ENCODE measurements around the gene ASIC4.

ASIC4 gene, protein sequence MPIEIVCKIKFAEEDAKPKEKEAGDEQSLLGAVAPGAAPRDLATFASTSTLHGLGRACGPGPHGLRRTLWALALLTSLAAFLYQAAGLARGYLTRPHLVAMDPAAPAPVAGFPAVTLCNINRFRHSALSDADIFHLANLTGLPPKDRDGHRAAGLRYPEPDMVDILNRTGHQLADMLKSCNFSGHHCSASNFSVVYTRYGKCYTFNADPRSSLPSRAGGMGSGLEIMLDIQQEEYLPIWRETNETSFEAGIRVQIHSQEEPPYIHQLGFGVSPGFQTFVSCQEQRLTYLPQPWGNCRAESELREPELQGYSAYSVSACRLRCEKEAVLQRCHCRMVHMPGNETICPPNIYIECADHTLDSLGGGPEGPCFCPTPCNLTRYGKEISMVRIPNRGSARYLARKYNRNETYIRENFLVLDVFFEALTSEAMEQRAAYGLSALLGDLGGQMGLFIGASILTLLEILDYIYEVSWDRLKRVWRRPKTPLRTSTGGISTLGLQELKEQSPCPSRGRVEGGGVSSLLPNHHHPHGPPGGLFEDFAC

DNA sequence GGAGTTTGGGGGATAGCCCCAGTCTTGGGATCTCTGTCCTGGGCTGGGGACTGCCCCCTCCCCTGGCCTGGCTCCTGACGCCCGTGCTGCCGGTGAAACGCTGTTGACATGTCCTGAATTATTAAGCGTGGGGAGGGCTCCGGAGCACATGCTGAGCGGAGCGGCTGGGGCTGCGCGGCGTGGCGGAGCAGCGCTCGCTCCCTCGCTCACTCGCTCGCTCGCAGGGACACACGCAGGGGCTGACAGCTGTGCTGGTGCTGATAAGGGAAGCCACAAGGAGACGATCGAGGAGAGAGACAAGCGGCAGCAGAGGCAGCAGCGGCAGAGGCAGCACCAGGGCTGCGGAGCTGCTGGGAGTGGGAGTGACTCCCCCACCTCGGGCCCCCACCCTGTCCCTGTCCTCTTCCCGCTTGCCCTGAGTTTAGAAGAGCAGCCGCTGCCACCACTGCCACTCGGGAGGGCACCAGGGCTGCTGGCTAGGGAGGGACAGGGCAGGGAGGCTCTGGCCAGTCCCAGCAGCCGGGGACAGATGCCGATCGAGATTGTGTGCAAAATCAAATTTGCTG, at the start of gene ASIC4:
Gene ASIC4 (plus strand): TSS at position 287 of the 566 bp plus-strand sequence. CDS start 243 bp downstream, at position 530.
- ATAC-seq (replicated peaks; ENCODE audit: extremely low read depth, poor library complexity, severe bottlenecking): no peak
- Mint-ChIP-seq H3K4me1 (peaks cover 31% of the 10 kb centered on the region), H3K27ac (ENCODE audit: low read depth) (no peak within 1 kb of the TSS), H3K9me3 (no peaks in the 10 kb centered on the region), H3K27me3 (peaks cover 99% of the 10 kb centered on the region), H3K4me3 (peak within 1 kb of the TSS; percentile 34), H3K36me3 (ENCODE audit: insufficient read depth) (no peaks in the 10 kb centered on the region)
- DNase-seq (ENCODE audit: low spot score in 2 of 2): no peak

DNA sequence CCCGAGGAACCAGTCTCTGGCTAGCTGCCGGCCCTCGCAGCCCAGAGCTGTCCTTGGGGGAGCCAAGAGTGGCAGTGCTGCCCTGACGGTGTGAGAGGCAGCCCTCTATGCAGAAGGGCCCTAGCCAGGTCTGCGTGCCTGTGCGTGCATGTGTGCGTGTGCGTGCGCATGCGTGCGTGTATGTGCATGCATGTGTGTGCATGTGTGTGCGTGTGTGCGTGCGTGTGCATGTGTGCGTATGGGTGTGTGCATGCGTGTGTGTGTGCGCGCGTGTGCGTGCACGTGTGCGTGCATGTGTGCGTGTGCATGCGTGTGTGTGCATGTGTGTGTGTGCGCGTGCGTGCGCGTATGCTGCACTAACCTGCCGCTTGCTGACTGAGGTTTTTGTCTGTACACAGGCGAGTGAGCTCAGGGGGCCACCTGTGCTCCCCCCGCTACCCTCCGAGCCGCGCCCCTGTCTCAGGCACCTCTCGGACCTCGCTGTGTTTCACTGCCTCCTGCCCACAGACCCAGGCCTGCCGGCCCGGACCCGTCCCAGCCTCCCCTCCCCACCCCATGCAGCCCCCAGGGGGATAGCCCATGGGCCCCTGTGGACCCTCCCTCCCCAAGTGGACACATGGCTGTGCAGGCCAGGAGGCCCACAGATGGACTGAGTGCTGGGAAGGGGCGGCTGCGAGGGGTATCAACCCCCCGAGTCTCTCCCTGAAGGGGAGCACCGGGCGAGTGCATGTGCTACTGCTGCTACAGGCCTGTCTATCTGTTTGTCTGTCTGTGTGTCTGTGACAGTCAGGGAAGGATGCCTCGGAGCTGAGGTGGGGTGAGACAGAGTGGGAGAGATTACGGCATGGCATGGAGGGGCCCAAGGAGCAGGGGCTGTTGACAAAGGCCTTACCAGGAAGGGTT, 48.4 kb upstream of the ASIC4 start:
- Mint-ChIP-seq H3K4me3 (no peak overlapping the region), H3K27me3 (peaks cover 16% of the 10 kb centered on the region), H3K27ac (ENCODE audit: low read depth) (no peak overlapping the region), H3K4me1 (no peaks in the 10 kb centered on the region), H3K9me3 (no peaks in the 10 kb centered on the region), H3K36me3 (ENCODE audit: insufficient read depth) (no peaks in the 10 kb centered on the region)
- no peak for ATAC-seq (replicated peaks; ENCODE audit: extremely low read depth, poor library complexity, severe bottlenecking)
- DNase-seq (ENCODE audit: low spot score in 2 of 2): no peak

DNA sequence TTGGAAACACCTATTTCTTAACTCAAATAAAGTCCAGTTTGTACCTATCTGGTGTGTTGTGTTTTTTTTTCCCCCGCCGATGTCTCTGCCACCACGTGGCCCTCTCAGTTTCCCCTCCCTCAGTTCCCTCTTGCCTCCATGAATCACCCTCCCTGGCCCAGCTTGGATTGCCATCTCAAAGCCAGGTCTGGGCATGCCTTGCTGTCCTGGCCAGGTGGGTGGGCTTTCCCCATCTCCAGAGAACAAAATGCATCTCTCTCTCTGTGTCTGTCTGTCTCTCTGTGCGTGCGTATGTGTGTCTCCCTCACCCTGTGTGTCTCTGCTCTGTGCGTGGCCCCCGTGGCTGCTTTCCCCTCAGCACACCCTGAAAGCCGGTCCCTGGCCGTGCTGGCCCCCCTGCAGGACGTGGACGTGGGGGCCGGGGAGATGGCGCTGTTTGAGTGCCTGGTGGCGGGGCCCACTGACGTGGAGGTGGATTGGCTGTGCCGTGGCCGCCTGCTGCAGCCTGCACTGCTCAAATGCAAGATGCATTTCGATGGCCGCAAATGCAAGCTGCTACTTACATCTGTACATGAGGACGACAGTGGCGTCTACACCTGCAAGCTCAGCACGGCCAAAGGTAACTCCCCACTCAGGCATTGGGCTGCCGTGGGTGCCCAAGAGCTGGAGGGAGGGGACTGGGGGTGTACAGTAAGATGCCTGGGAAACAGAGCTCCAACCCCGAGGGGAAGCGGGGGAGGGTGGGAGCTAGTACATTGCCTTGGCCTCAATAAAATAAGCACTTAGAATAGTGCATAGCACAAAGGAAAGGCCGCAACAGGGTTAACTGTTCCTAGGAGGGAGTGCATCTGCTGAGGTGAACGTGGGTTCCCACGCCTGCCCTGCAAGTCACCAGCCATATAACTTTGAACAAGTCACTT, 47.2 kb upstream of the ASIC4 start:
- Mint-ChIP-seq H3K36me3 (ENCODE audit: insufficient read depth) (no peaks in the 10 kb centered on the region), H3K27me3 (peaks cover 21% of the 10 kb centered on the region), H3K4me1 (no peaks in the 10 kb centered on the region), H3K9me3 (no peaks in the 10 kb centered on the region), H3K4me3 (no peak overlapping the region), H3K27ac (ENCODE audit: low read depth) (no peak overlapping the region)
- ATAC-seq (replicated peaks; ENCODE audit: extremely low read depth, poor library complexity, severe bottlenecking) (no peak), DNase-seq (ENCODE audit: low spot score in 2 of 2) (no peak)

DNA sequence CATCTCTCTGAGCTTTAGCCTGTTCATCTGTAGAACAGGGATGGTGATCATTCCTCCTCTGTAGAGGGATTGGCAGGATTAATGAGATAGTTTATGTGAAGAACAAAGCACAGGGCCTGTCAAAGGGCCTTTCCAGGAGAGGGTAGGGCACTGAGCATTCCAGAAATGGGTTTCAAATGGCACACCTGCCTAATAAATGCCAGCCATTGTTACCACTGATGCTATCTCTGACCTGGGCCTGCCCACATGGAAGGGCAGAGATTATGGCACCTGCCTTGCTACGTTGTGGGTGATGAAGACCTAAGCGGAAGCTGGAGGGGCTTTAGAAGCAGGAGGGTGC, 46.6 kb upstream of the ASIC4 start:
- DNase-seq (ENCODE audit: low spot score in 2 of 2): no peak
- peaks cover 21% of the 10 kb centered on the region for H3K27me3 Mint-ChIP-seq
- ATAC-seq (replicated peaks; ENCODE audit: extremely low read depth, poor library complexity, severe bottlenecking): no peak
- H3K27ac Mint-ChIP-seq (ENCODE audit: low read depth): no peak overlapping the region
- H3K36me3 Mint-ChIP-seq (ENCODE audit: insufficient read depth): no peaks in the 10 kb centered on the region
- H3K4me3 Mint-ChIP-seq: no peak overlapping the region
- H3K4me1 Mint-ChIP-seq: no peaks in the 10 kb centered on the region
- H3K9me3 Mint-ChIP-seq: no peaks in the 10 kb centered on the region

DNA sequence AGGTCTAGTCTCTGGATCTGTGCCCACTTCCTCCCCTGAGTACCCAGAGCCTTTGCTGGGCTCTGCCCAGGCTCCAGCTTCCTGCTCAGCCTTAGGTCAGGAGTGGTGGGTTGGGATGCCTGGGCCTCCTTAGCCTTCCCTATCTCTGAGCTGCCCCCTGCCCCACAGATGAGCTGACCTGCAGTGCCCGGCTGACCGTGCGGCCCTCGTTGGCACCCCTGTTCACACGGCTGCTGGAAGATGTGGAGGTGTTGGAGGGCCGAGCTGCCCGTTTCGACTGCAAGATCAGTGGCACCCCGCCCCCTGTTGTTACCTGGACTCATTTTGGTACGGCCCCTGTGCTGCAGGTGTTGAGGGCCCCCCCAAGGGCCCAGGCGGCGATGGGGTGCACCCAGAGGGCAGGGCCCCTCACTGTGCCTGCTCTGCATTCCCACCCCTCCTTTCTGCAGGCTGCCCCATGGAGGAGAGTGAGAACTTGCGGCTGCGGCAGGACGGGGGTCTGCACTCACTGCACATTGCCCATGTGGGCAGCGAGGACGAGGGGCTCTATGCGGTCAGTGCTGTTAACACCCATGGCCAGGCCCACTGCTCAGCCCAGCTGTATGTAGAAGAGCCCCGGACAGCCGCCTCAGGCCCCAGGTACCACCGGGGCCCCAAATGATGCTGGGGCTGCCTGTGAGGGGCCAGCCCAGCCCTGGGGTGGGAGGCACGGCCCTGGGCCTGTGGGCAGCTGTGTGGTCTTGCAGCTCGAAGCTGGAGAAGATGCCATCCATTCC, 45.7 kb upstream of the ASIC4 start:
- Mint-ChIP-seq H3K27me3 (peaks cover 25% of the 10 kb centered on the region), H3K4me1 (no peaks in the 10 kb centered on the region), H3K9me3 (no peaks in the 10 kb centered on the region), H3K27ac (ENCODE audit: low read depth) (no peak overlapping the region), H3K36me3 (ENCODE audit: insufficient read depth) (no peaks in the 10 kb centered on the region), H3K4me3 (no peak overlapping the region)
- no peak for ATAC-seq (replicated peaks; ENCODE audit: extremely low read depth, poor library complexity, severe bottlenecking)
- no peak for DNase-seq (ENCODE audit: low spot score in 2 of 2)

DNA sequence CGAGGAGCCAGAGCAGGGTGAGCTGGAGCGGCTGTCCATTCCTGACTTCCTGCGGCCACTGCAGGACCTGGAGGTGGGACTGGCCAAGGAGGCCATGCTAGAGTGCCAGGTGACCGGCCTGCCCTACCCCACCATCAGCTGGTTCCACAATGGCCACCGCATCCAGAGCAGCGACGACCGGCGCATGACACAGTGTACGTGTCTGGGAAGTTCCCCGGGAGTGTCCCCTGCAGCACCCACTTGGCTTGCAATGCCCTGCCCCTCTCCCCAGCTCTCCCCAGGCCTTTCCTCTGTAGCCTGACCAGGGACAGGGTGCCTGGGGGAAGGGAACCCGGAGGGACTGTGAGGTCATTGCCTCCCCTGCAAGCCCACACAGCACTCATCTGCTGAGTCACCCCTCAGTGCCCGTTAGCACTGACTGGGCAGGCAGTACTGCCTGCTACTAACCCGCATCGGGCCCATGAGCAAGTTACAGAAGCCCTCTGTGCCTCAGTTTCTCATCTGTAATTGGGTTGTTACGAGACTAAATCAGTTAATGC, 45.0 kb upstream of the ASIC4 start:
- ATAC-seq (replicated peaks; ENCODE audit: extremely low read depth, poor library complexity, severe bottlenecking) (no peak), DNase-seq (ENCODE audit: low spot score in 2 of 2) (no peak)
- Mint-ChIP-seq H3K27me3 (peaks cover 31% of the 10 kb centered on the region), H3K4me1 (no peaks in the 10 kb centered on the region), H3K36me3 (ENCODE audit: insufficient read depth) (no peaks in the 10 kb centered on the region), H3K27ac (ENCODE audit: low read depth) (no peak overlapping the region), H3K4me3 (no peak overlapping the region), H3K9me3 (no peaks in the 10 kb centered on the region)

DNA sequence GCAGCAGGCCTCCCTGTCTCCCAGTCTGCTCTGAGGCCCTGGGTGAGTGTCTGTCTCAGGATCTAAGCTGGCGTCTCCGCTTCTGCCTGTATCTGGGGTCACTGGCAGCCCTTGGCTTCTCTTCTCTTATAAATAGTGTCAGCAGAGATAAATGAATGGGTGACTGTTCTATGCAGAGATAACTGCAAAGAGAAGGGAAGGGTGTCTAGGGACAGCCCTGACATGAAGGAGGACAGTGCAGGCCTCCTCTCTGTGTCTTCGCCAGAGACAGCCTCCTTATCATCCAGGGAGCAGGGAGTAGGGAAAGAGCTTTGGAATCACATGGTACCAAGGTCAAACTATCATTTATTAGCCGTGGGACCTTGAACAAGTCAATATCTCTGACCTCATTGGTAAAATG, 43.9 kb upstream of the ASIC4 start:
- H3K27ac Mint-ChIP-seq (ENCODE audit: low read depth): no peak overlapping the region
- no peaks in the 10 kb centered on the region for H3K4me1 Mint-ChIP-seq
- no peak overlapping the region for H3K4me3 Mint-ChIP-seq
- ATAC-seq (replicated peaks; ENCODE audit: extremely low read depth, poor library complexity, severe bottlenecking): no peak
- no peaks in the 10 kb centered on the region for H3K36me3 Mint-ChIP-seq (ENCODE audit: insufficient read depth)
- H3K9me3 Mint-ChIP-seq: no peaks in the 10 kb centered on the region
- peaks cover 31% of the 10 kb centered on the region for H3K27me3 Mint-ChIP-seq
- DNase-seq (ENCODE audit: low spot score in 2 of 2): no peak

DNA sequence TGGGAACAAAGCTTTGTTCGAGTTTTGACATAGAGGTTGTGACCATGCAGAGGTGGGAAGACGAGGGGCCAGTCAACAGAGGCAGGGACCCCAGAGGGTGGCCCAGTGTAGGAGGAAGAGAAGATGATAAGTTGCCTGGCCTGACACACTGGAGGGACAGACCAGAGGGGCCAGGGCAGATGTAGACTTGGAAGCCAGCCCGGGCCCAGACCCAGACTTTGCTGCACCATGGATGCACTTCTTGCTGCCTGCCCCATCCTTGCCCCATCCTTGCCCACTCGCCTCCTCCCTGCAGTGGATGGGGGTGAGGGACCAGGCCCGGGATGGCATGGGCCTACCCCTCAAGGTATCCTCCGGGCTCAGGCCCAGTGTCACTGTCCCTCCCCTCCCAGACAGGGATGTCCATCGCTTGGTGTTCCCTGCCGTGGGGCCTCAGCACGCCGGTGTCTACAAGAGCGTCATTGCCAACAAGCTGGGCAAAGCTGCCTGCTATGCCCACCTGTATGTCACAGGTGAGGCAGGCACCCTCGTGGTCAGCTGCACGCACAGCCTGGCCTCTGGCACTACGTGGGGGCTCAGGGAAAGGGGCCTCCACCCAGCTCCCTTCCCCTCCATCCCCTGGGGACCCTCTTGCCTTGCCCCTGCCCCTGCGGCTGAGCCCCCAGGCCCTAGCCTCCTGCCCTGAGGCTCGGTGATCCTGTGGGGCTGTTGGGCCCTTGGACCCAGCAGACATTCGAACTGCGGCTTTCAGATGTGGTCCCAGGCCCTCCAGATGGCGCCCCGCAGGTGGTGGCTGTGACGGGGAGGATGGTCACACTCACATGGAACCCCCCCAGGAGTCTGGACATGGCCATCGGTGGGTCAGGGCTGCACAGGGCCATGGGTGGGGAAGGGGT, 42.6 kb upstream of the ASIC4 start:
- Mint-ChIP-seq H3K27me3 (peaks cover 41% of the 10 kb centered on the region), H3K4me1 (no peaks in the 10 kb centered on the region), H3K4me3 (no peak overlapping the region), H3K27ac (ENCODE audit: low read depth) (no peak overlapping the region), H3K36me3 (ENCODE audit: insufficient read depth) (no peaks in the 10 kb centered on the region), H3K9me3 (no peaks in the 10 kb centered on the region)
- DNase-seq (ENCODE audit: low spot score in 2 of 2) (no peak), ATAC-seq (replicated peaks; ENCODE audit: extremely low read depth, poor library complexity, severe bottlenecking) (no peak)

DNA sequence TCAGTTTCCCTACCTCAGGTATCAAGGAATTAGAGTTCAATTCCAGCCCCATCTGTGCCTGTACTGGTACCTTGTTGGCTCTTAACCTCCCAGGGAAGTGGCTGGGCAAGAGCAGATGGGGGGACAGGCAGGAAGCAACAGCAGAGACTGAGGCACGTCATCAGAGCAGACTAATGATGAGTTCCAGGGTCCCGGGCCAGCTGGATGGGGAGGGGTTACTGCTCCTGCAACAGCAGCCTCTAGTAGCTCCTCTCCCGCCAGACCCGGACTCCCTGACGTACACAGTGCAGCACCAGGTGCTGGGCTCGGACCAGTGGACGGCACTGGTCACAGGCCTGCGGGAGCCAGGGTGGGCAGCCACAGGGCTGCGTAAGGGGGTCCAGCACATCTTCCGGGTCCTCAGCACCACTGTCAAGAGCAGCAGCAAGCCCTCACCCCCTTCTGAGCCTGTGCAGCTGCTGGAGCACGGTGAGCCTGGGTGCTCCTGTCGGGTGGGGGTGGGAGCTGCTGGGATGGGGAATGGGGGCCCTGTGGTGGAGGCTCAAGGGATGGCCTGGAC, 41.6 kb upstream of the ASIC4 start:
- no peak for DNase-seq (ENCODE audit: low spot score in 2 of 2)
- Mint-ChIP-seq H3K4me1 (no peaks in the 10 kb centered on the region), H3K27ac (ENCODE audit: low read depth) (no peak overlapping the region), H3K4me3 (no peak overlapping the region), H3K27me3 (peaks cover 41% of the 10 kb centered on the region), H3K9me3 (no peaks in the 10 kb centered on the region), H3K36me3 (ENCODE audit: insufficient read depth) (no peaks in the 10 kb centered on the region)
- ATAC-seq (replicated peaks; ENCODE audit: extremely low read depth, poor library complexity, severe bottlenecking): no peak

DNA sequence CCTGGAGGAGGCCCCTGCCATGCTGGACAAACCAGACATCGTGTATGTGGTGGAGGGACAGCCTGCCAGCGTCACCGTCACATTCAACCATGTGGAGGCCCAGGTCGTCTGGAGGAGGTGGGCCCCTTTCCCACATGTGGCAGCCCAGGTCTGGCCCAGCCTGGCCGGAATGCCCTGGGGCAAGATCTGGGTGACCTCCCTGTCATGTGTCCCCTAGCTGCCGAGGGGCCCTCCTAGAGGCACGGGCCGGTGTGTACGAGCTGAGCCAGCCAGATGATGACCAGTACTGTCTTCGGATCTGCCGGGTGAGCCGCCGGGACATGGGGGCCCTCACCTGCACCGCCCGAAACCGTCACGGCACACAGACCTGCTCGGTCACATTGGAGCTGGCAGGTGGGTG, 40.8 kb upstream of the ASIC4 start:
- Mint-ChIP-seq H3K27ac (ENCODE audit: low read depth) (no peak overlapping the region), H3K36me3 (ENCODE audit: insufficient read depth) (no peaks in the 10 kb centered on the region), H3K4me1 (no peaks in the 10 kb centered on the region), H3K27me3 (peaks cover 41% of the 10 kb centered on the region), H3K4me3 (no peak overlapping the region), H3K9me3 (no peaks in the 10 kb centered on the region)
- ATAC-seq (replicated peaks; ENCODE audit: extremely low read depth, poor library complexity, severe bottlenecking) (no peak), DNase-seq (ENCODE audit: low spot score in 2 of 2) (no peak)
